HEK293T (cell line): Measurements from ENCODE around the gene GNAQ.
"Not testable (repeated sequence)": the region's sequence is repeated elsewhere in the genome, so short reads cannot be mapped to it uniquely, and the experiment has no call there.

Experiments used
- ARNT ChIP-seq: fragments of 450-650 bp; IDR thresholded peaks from 2 replicates; pipeline ENCODE4 v1.6.1; 2017; ENCODE audit warnings: mild to moderate bottlenecking
- BHLHE40 ChIP-seq: fragments of 450-650 bp; IDR thresholded peaks from 2 replicates; pipeline ENCODE4 v1.6.1; 2016; ENCODE audit warnings: mild to moderate bottlenecking, moderate library complexity, borderline replicate concordance
- CTBP1 ChIP-seq: fragments of 450-650 bp; IDR thresholded peaks from 2 replicates; pipeline ENCODE4 v1.6.1; 2016; ENCODE audit warnings: borderline replicate concordance
- ELF4 ChIP-seq: fragments of 450-650 bp; IDR thresholded peaks from 2 replicates; pipeline ENCODE4 v1.6.1; 2017; ENCODE audit warnings: antibody characterized with exemption
- FOXA1 ChIP-seq: fragments of 450-650 bp; IDR thresholded peaks from 2 replicates; pipeline ENCODE4 v1.6.1; 2016; ENCODE audit warnings: mild to moderate bottlenecking
- FOXK2 ChIP-seq: fragments of 450-650 bp; IDR thresholded peaks from 2 replicates; pipeline ENCODE4 v1.6.1; 2016; ENCODE audit warnings: mild to moderate bottlenecking
- FOXM1 ChIP-seq: fragments of 450-650 bp; IDR thresholded peaks from 2 replicates; pipeline ENCODE4 v1.6.1; 2017; ENCODE audit warnings: mild to moderate bottlenecking, borderline replicate concordance
- HDGF ChIP-seq: fragments of 450-650 bp; IDR thresholded peaks from 2 replicates; pipeline ENCODE4 v1.6.1; 2017; ENCODE audit warnings: antibody characterized with exemption, borderline replicate concordance
- SP1 ChIP-seq: fragments of 450-650 bp; IDR thresholded peaks from 2 replicates; pipeline ENCODE4 v1.6.1; 2017
- SUZ12 ChIP-seq: fragments of 450-650 bp; IDR thresholded peaks from 2 replicates; pipeline ENCODE4 v1.6.1; 2016; ENCODE audit warnings: mild to moderate bottlenecking
- TARDBP ChIP-seq: fragments of 450-650 bp; IDR thresholded peaks from 2 replicates; pipeline ENCODE4 v1.6.1; 2016
- ZNF384 ChIP-seq: fragments of 450-650 bp; IDR thresholded peaks from 2 replicates; pipeline ENCODE4 v1.6.1; 2016
- TF ChIP-seq, protein P1 (sequence below): fragments of 450-650 bp; IDR thresholded peaks from 2 replicates; pipeline ENCODE4 v1.6.1; 2016

DNA sequence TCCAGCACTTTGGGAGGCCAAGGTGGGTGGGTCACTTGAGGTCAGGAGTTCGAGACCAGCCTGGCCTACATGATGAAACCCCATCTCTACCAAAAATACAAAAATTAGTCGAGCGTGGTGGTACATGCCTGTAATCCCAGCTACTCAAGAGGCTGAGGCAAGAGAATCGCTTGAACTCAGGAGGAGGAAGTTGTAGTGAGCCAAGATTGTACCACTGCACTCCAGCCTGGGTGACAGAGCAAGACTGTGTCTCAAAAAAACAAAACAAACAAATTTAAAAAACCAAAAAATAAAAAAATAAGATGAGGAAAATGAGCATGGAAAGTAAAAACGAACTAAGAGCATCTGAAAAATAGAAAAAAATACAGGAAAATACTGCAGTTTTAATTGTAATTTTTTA is 152.8 kb downstream of the GNAQ start:
- not testable (repeated sequence) for TF ChIP-seq TARDBP, SP1, BHLHE40, HDGF, FOXM1, ELF4, FOXK2, CTBP1, ZNF384, FOXA1, SUZ12, ARNT
- TF ChIP-seq, protein P1, sequence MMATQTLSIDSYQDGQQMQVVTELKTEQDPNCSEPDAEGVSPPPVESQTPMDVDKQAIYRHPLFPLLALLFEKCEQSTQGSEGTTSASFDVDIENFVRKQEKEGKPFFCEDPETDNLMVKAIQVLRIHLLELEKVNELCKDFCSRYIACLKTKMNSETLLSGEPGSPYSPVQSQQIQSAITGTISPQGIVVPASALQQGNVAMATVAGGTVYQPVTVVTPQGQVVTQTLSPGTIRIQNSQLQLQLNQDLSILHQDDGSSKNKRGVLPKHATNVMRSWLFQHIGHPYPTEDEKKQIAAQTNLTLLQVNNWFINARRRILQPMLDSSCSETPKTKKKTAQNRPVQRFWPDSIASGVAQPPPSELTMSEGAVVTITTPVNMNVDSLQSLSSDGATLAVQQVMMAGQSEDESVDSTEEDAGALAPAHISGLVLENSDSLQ = not testable (repeated sequence)
